Measurements from ENCODE around the gene CORO1C.
A peak's percentile ranks its signal among the peaks of the same experiment; 100 is the strongest.

Gene CORO1C

GRCh38 chr12:108766294-108766693, 35.0 kb upstream of the CORO1C start:
- no peak for TF ChIP-seq CTCF (conservative IDR thresholded peaks at IDR 0.05; ENCODE audit: low read depth)
- CTCF ChIA-PET, result no interaction called here
- no peak for DNase-seq (ENCODE audit: low spot score)
- POLR2A ChIA-PET (ENCODE audit: low non-redundant PET), result no interaction called here
- peak overlapping the region; percentile 24 for H3K27ac ChIP-seq

- POLR2A ChIA-PET (ENCODE audit: low non-redundant PET), result no interaction called here
- no peak for TF ChIP-seq CTCF (conservative IDR thresholded peaks at IDR 0.05; ENCODE audit: low read depth)
- CTCF ChIA-PET, result no interaction called here
- peak overlapping the region; percentile 47 for H3K27ac ChIP-seq
- no peak for DNase-seq (ENCODE audit: low spot score)
Observed at GRCh38 chr12:108765289-108765764, 34.0 kb upstream of the CORO1C start.

- no peak for DNase-seq (ENCODE audit: low spot score)
- ChIA-PET POLR2A (ENCODE audit: low non-redundant PET) (no interaction called here), CTCF (no interaction called here)
- H3K27ac ChIP-seq, result peak overlapping the region; percentile 47
- TF ChIP-seq CTCF (conservative IDR thresholded peaks at IDR 0.05; ENCODE audit: low read depth), result no peak
Observed at GRCh38 chr12:108764540-108765288, 33.4 kb upstream of the CORO1C start.

GRCh38 chr12:108761226-108761625, 29.9 kb upstream of the CORO1C start:
- CTCF ChIA-PET, result no interaction called here
- POLR2A ChIA-PET (ENCODE audit: low non-redundant PET), result no interaction called here
- no peak for DNase-seq (ENCODE audit: low spot score)
- no peak for TF ChIP-seq CTCF (conservative IDR thresholded peaks at IDR 0.05; ENCODE audit: low read depth)
- H3K27ac ChIP-seq, result no peak overlapping the region

- DNase-seq (ENCODE audit: low spot score), result no peak
- no peak for TF ChIP-seq CTCF (conservative IDR thresholded peaks at IDR 0.05; ENCODE audit: low read depth)
- no peak overlapping the region for H3K27ac ChIP-seq
- ChIA-PET CTCF (interaction anchor here (1.0 kb wide), 1 partner anchor 95 kb away, joined by 3 read pairs; no protein-coding TSS in a partner anchor), POLR2A (ENCODE audit: low non-redundant PET) (no interaction called here)
Observed at GRCh38 chr12:108759924-108760323, 28.6 kb upstream of the CORO1C start.

GRCh38 chr12:108757856-108758255, 26.5 kb upstream of the CORO1C start:
- ChIA-PET CTCF (interaction anchor here (0.6 kb wide), 1 partner anchor 386 kb away, joined by 5 read pairs; no protein-coding TSS in a partner anchor), POLR2A (ENCODE audit: low non-redundant PET) (interaction anchor here (0.6 kb wide), 1 partner anchor 122 kb away, joined by 7 read pairs; no protein-coding TSS in a partner anchor)
- peak; percentile 57 for DNase-seq (ENCODE audit: low spot score)
- H3K27ac ChIP-seq, result peak overlapping the region; percentile 49
- no peak for TF ChIP-seq CTCF (conservative IDR thresholded peaks at IDR 0.05; ENCODE audit: low read depth)
